Fibroblast of lung (primary cell): ENCODE measurements around the gene CYP24A1. TPM values are rescaled to one million over a fixed set of nuclear protein-coding genes. Genes with fewer than 3 reads are reported as not detected.

Source experiments
- DNase-seq, 2 donors: peaks; one replicate each; pipeline versions ENCODE4 v3.0.0 to v3.0.0-alpha.2; 2010; ENCODE audit warnings: low read depth in 2 of 2
- H2AFZ ChIP-seq: 2 replicates; pipeline ENCODE4 v1.5.1; 2012; ENCODE audit warnings: low read length, control low read depth, inconsistent platforms
- H3K27ac ChIP-seq: 2 replicates; pipeline ENCODE4 v1.5.1; 2011; ENCODE audit warnings: low read length, control low read depth; ENCODE audit not compliant: insufficient read depth
- H3K27me3 ChIP-seq: 2 replicates; pipeline ENCODE4 v1.5.1; 2011; ENCODE audit warnings: mild to moderate bottlenecking, low read length; ENCODE audit not compliant: control insufficient read depth, insufficient read depth
- H3K36me3 ChIP-seq: 2 replicates; pipeline ENCODE4 v1.5.1; 2011; ENCODE audit warnings: low read length; ENCODE audit not compliant: control insufficient read depth, insufficient read depth
- H3K4me1 ChIP-seq: 2 replicates; pipeline ENCODE4 v1.5.1; 2011; ENCODE audit warnings: low read length; ENCODE audit not compliant: control insufficient read depth, insufficient read depth; ENCODE audit errors: extremely low read depth
- H3K4me2 ChIP-seq: 2 replicates; pipeline ENCODE4 v1.5.1; 2011; ENCODE audit warnings: low read length, control low read depth; ENCODE audit not compliant: insufficient read depth; ENCODE audit errors: extremely low read depth
- H3K4me3 ChIP-seq, 4 experiments: fragments of 200-600 bp in 1 of 4; sonication (generic) in 1 of 4; replicated peaks in 1 of 4; 2 replicates each; pipeline ENCODE4 v1.5.1; 2011 to 2016; ENCODE audit warnings: low read length in 4 of 4, low read depth in 3 of 4, mild to moderate bottlenecking in 3 of 4, control low read depth in 2 of 4, inconsistent platforms in 1 of 4, mixed read lengths in 1 of 4; ENCODE audit not compliant: insufficient read depth in 1 of 4; ENCODE audit errors: control extremely low read depth in 1 of 4
- H3K79me2 ChIP-seq: 2 replicates; pipeline ENCODE4 v1.5.1; 2012; ENCODE audit warnings: mild to moderate bottlenecking, low read length, inconsistent platforms; ENCODE audit not compliant: control insufficient read depth, insufficient read depth
- H3K9ac ChIP-seq: 2 replicates; pipeline ENCODE4 v1.5.1; 2011; ENCODE audit warnings: mild to moderate bottlenecking, low read length, control low read depth; ENCODE audit not compliant: insufficient read depth
- H3K9me3 ChIP-seq: 2 replicates; pipeline ENCODE4 v1.5.1; 2012; ENCODE audit warnings: low read depth, low read length; ENCODE audit not compliant: control insufficient read depth, insufficient read depth
- H4K20me1 ChIP-seq: 2 replicates; pipeline ENCODE4 v1.5.1; 2011; ENCODE audit warnings: low read length; ENCODE audit not compliant: control insufficient read depth, insufficient read depth; ENCODE audit errors: extremely low read depth
- EZH2 ChIP-seq: IDR thresholded peaks from 2 replicates; pipeline ENCODE4 v1.5.1; 2012; ENCODE audit warnings: low read length, control low read depth, mild to moderate bottlenecking; ENCODE audit errors: missing control alignments
- polyA plus RNA-seq, 2 donors: library from polyadenylated mRNA; depleted of rRNA in 1 of 2; stranded (reverse) in 1 of 2; unstranded in 1 of 2; fragments of >200 nt; gene quantifications; 2 replicates each; pipeline ENCODE4 v1.2.1, GENCODE V29; 2011 to 2012; ENCODE audit warnings: missing spikeins in 1 of 2
- total RNA-seq: library from RNA; depleted of rRNA; stranded (reverse); fragments of >200 nt; gene quantifications from 2 replicates; pipeline ENCODE4 v1.2.1, GENCODE V29; 2014
- TF ChIP-seq, protein P1 (sequence below), 2 donors: IDR thresholded peaks in 1 of 2; conservative IDR thresholded peaks in 1 of 2; 1 replicate in 1 of 2; 2 replicates in 1 of 2; pipeline ENCODE4 v1.5.1; 2011 to 2012; ENCODE audit warnings: low read length in 2 of 2, control low read depth in 1 of 2, inconsistent platforms in 1 of 2, low read depth in 1 of 2, mild to moderate bottlenecking in 1 of 2

The CYP24A1 gene
- total and polyA plus RNA-seq, 2 donors (not counting 1 experiment from before 2014, with no cell fraction given): not detected

DNA sequence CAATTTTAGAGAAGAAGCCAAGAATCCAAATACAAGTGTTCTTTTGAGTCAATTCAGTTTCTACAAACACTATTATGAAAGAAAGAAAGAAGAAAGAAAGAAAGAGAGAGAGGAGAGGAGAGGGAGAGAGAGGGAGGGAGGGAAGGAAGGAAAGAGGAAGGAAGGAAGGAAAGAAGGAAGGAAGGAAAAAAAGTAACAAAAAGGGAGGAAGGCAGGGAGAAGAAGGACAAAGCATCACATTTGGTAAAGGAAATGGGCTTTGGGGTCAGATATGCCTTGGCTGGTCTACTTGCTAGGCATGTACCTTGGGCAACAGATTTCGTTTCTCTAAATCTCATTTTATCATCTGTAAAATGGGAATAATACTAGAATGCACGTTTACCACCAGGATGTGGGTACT, 54.0 kb downstream of the CYP24A1 start:
- H3K4me3 ChIP-seq: no peak overlapping the region
- no peaks in the 10 kb centered on the region for H4K20me1 ChIP-seq
- H3K36me3 ChIP-seq: no peaks in the 10 kb centered on the region
- no peaks in the 10 kb centered on the region for H3K27me3 ChIP-seq
- peaks cover 8% of the 10 kb centered on the region for H3K4me1 ChIP-seq
- TF ChIP-seq, protein P1, sequence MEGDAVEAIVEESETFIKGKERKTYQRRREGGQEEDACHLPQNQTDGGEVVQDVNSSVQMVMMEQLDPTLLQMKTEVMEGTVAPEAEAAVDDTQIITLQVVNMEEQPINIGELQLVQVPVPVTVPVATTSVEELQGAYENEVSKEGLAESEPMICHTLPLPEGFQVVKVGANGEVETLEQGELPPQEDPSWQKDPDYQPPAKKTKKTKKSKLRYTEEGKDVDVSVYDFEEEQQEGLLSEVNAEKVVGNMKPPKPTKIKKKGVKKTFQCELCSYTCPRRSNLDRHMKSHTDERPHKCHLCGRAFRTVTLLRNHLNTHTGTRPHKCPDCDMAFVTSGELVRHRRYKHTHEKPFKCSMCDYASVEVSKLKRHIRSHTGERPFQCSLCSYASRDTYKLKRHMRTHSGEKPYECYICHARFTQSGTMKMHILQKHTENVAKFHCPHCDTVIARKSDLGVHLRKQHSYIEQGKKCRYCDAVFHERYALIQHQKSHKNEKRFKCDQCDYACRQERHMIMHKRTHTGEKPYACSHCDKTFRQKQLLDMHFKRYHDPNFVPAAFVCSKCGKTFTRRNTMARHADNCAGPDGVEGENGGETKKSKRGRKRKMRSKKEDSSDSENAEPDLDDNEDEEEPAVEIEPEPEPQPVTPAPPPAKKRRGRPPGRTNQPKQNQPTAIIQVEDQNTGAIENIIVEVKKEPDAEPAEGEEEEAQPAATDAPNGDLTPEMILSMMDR (conservative IDR thresholded peaks at IDR 0.05 in 1 of 2, IDR thresholded peaks at IDR 0.05 in 1 of 2; ENCODE audit: low read depth in 1 of 2, low read length in 2 of 2): no peak
- no peak for TF ChIP-seq EZH2
- no peak for DNase-seq
- no peak overlapping the region for H3K9ac ChIP-seq
- H3K79me2 ChIP-seq: no peaks in the 10 kb centered on the region
- no peak overlapping the region for H3K27ac ChIP-seq
- no peaks in the 10 kb centered on the region for H3K9me3 ChIP-seq
- H2AFZ ChIP-seq: no peak overlapping the region
- no peak overlapping the region for H3K4me2 ChIP-seq

DNA sequence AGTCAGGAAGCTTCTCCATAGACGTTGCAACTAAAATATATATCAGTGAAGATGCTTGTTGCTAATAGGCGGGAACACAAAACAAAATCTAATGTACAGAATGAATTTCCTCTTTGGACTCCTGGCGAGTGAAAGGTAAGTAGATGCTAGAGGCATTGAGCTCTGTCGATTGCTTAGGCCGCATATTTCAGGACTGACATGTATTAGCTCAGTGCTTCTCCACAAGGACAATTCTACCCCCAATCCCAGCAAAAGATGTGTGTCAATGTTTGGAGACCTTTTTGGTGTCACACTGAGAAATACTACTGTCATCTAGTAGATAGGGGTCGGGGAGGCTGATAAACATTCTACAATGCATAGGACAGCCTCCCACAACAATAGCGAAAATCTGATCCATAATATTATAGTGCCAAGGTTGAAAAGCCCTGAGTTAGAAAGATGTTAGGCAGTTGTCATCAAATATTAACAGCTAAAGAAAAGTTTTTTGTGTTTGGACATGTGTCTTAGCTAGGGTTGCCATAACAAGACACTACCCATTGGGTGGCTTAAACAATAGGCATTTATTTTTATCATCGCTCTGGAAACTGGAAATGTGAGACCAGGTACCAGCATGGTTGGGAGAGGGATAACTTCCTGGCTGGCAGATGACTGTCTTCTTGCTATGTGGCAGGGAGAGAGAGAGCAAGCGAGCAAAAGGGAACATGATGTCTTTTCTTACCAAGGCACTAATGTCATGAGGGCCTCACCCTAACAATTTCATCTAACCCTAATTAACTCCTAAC, 55.4 kb downstream of the CYP24A1 start:
- Histone ChIP-seq H3K36me3 (no peaks in the 10 kb centered on the region), H3K27ac (no peak overlapping the region), H3K9me3 (no peaks in the 10 kb centered on the region), H3K9ac (no peak overlapping the region), H3K4me1 (peaks cover 7% of the 10 kb centered on the region), H3K4me3 (no peak overlapping the region), H3K79me2 (no peaks in the 10 kb centered on the region), H3K27me3 (no peaks in the 10 kb centered on the region), H2AFZ (no peak overlapping the region), H4K20me1 (no peaks in the 10 kb centered on the region), H3K4me2 (no peak overlapping the region)
- TF ChIP-seq EZH2: no peak
- TF ChIP-seq, protein P1 (conservative IDR thresholded peaks at IDR 0.05 in 1 of 2, IDR thresholded peaks at IDR 0.05 in 1 of 2; ENCODE audit: low read depth in 1 of 2, low read length in 2 of 2): no peak
- DNase-seq: no peak

DNA sequence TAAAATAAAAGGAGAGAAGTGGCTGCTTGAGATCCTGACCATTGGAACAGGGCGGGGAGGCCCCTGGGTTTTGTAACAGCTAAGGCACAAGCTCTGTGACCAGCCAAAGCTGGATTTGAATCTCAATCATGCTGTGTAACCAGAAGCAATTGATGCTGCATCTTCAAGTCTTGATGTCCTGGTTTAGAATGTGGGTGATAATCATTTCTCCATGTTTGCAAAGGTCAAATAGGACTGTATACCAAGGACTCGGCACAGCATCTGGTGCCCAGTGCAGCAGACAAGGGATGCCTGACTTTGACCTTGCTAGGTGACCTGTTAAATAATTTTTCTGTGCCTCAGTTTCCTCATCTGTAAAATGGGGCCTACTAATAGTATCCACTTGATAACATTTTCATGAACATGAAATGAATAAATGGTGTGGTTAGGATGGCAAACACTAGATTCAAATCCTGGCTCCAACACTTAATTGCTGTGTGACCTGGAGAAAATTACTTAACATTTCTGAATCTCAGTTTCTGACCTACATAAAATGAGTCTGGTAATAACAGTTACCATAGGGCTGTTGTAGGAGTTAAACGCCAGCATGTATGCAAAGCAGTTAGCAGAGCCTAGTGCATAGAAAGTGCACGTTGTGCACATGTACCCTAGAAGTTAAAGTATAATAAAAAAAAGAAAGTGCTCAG, 57.1 kb downstream of the CYP24A1 start:
- H3K79me2 ChIP-seq: no peaks in the 10 kb centered on the region
- no peak for TF ChIP-seq EZH2
- TF ChIP-seq, protein P1 (conservative IDR thresholded peaks at IDR 0.05 in 1 of 2, IDR thresholded peaks at IDR 0.05 in 1 of 2; ENCODE audit: low read depth in 1 of 2, low read length in 2 of 2): no peak
- H3K4me3 ChIP-seq: no peak overlapping the region
- peaks cover 2% of the 10 kb centered on the region for H3K4me1 ChIP-seq
- no peak overlapping the region for H2AFZ ChIP-seq
- no peak for DNase-seq
- H3K9ac ChIP-seq: no peak overlapping the region
- H3K4me2 ChIP-seq: no peak overlapping the region
- no peak overlapping the region for H3K27ac ChIP-seq
- H4K20me1 ChIP-seq: no peaks in the 10 kb centered on the region
- no peaks in the 10 kb centered on the region for H3K9me3 ChIP-seq
- H3K27me3 ChIP-seq: no peaks in the 10 kb centered on the region
- no peaks in the 10 kb centered on the region for H3K36me3 ChIP-seq
